ENCODE measurements around the gene RNF169.

The RNF169 gene

DNA sequence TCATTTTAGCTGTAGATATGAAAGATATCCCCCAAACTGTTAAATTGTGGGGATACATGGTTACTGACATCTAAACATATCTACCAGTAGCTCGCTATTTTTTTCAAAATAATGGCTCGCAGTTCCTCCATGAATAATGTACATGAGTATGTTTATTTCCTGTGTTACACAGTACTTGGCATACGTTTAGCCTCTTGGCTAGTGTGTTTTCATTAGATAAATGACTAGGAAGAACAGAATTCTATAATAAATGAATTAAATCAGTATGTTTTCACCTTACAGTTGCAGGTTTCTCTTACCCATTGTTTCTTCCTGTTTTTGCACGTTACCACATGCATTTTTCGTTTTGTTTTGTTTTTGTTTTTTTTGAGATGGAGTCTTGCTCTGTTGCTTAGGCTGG lies 21.8 kb downstream of the RNF169 start:
- no peak for DNase-seq

DNA sequence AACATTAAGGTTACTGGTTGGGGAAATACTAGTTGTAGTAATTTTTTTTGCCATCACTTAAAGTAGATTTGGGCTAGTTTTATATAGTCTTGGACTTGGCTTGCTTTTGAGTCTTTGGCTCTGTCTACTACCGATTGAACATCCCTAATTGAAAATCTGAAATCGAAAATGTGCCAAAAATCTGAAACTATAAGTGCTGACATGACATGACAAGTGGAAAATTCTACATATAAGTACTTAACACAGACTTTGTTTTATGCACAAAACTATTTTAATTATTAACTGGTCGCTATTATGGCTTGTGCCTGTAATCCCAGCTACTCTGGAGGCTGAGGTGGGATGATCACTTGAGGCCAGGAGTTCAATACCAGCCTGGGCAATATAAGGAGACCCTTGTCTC lies 22.5 kb downstream of the RNF169 start:
- DNase-seq = no peak

DNA sequence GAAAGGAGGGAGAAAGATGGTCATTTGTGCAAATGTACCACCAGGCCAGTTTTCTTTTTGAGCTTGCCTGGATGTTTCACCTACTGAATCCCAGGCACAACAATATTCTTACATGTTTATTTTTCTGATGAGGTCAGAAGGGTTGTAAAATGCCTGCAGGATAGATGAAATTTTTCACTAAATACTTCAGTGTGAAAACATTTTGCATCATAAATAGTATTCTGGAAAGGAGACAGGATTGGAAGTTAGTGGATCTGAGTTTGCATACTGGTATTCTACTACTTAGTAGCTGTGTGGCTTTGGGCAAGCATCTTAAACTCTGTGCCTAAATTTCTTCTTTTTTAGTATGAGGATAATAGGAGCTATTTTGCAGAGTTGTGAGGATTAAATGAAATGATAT lies 24.8 kb downstream of the RNF169 start:
- DNase-seq = no peak

DNA sequence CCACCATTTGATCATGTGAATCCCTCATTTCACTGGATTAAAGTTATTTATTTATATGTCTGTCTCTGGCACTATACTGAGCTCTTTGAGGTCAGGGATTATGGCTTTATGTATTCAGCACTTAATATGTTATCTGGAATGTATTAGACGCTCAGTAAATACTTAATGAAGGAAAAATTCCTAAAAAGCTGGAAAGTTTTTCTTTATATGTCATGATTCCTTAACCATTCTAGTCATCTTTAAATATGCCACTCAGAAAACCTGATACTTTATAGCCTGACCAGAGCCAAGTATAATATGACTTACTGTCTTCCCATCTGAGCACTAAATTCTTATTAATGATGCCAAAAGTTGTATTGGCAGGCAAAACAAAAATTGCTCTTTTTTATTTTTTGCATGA lies 27.1 kb downstream of the RNF169 start:
- no peak for DNase-seq

DNA sequence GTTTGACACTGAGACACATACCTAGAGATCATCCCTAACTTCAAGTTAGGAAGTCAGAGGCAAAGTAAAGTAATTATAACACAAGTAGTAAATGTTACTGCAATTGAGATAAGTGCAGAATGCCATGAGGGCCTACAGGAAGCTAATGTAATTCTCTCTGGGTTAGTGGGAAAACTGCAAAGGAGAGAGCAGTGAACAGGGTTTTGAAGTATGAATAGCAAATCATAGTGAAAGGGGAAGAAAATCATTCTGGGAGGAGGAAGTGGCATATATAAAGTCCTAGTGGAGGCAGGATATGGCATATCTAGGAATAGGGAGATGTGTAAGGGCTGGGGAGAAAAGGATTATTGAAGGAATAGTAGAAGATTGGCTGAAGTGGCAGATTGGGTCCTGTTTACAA lies 27.9 kb downstream of the RNF169 start:
- no peak for DNase-seq

DNA sequence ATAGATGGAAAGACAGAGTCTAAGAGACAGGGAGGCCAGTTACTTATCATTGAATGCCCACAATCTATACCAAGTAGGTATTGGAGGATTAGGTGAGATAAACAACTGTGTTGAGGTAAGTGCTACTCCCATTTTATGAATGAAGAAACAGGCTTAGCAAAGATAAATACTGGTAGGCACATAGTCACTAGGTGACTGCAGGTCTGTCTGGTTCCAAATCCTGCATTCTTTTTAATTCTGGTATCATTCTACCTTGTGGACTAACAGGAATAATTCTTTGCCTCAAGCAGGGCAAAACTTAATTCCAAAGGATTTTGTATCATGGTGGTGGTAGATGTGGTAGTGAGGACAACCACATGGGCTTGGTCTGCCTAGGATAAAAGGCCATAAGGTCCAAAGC lies 28.4 kb downstream of the RNF169 start:
- DNase-seq = no peak

DNA sequence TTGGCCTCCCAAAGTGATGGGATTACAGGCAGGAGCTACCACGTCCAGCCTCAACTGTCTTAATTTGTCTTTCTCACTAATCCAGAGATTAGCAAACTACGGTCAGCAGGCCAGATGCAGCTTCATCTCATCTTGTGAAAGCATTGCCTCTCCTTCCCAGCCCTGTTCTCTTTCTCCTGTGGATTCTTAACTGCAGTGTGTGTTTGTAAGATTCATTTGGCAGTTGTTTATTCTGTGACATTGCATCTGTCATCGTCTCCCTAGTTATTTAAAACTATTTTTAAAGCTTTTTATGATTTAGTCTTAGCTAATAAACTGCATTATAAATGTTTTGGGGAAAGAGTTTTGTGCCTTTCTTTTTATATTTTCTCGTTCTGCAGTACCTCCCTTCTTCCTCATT lies 29.2 kb downstream of the RNF169 start:
- no peak for DNase-seq

DNA sequence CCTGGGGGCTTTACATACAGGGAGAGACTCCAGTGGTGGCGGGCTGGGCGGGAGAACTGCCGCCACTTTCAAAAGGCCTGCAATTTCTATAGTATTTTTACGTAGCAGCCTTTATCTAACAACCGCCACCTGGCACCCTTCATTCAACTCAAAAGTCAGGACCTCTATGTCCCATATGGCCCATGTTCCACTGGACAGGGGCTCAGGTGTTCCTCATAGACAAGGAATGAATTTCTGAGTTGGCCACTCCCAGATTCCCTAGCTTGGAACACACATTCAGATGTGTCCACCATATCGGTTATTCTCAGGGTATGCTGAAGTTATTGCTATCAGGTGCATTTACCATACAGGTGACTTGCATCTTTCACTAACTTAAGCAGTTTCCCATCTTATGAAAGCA lies 29.9 kb downstream of the RNF169 start:
- no peak for DNase-seq

DNA sequence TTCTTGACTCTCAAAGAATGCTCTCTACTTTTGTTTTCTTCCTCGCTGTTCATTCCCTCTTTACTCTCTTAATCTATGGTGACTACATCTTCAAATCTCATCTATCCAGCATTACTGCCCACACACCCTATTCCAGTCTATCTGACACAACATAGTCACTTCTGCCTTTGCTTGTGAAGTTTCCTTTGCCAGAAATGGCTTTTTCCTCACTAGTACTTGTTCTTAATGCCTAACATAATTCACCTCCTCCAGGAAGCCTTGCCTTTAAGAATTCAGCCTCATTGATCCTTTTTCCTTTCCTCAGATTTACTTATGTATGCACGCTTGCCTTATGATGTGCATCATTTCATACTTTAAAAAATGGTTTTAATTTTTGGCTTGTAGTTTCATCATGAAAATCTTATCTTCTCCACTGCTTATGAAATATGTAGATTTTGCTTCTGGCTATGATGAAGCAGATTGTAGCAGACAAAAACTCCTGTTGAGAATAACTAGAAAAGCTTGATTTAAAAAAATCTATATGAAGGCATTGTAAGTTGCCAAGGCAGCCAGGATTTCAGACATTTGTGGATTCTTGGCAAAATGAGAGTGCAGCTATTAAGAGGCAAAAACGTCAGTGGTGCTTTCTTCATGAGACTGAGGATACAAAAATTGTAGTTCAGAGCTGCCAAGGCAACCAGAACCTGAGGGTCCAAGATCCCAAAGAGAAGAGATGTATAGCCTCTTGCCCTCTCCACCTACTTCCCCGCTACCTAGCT lies 31.8 kb downstream of the RNF169 start:
- no peak for DNase-seq

DNA sequence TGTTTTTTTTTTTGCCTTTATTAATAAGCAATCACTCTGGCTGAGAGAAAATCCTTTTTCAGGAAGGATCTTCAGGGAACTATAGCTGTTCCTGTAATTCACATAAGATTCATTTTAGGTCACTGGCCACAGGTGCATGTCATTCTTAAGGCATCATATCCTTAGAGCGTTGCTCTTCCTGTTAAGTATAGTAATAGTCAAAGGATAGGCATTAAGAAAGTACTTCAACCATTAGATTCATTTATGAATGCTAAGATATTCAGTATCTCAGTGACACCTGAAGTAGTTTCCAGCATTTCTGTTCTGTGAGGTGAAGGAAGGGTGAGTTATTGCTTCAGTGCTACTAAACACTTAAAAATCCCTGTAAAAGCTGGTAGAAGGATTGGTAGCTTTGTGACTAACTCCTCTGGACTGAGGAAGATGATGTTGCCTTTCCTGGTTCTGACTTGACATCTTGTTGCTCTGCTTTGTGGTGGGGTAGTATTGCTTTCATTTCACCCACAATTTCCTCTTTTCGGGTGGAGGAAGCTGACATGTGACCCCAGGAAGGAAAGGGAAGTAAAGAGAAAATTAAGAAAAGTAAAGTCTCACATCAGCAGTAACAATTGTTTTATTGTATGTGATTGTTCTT lies 34.7 kb downstream of the RNF169 start:
- DNase-seq = no peak

DNA sequence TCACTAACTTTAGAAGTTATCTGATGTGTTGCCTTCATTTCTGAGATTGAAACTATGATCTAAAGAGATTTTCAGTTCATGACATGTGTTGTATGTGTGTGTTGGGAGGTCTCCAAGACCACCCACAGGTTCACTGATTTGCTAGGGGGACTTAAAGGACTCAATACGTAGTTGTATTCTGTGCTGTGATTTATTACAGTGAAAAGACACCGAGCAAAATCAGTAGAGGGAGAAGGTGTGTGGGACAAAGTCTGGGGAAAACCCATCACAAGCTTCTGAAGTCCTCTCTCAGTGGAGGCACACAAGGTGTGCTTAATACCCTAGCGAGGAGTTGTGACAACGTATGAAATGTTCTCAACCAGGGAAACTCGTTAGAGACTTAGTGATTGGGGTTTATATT lies 35.6 kb downstream of the RNF169 start:
- no peak for DNase-seq

DNA sequence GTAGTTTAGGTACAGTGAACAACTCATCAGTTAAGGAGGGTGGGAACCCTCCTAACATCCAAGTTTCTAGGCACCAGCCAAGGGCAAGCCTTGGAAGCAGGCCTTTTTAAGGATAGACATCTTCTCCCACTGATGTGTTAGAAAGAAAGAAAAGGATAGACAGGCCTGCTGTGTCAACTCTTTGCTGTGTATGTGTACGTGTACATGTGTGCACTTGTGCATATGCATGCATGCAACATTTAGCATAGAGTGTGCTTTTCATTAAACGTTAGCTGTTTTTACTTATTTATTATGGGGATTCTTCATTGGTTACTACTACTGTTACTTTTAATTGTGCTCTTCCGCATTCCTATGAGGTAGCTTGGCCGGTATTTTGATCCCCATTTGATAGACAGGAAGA lies 36.1 kb downstream of the RNF169 start:
- no peak for DNase-seq

DNA sequence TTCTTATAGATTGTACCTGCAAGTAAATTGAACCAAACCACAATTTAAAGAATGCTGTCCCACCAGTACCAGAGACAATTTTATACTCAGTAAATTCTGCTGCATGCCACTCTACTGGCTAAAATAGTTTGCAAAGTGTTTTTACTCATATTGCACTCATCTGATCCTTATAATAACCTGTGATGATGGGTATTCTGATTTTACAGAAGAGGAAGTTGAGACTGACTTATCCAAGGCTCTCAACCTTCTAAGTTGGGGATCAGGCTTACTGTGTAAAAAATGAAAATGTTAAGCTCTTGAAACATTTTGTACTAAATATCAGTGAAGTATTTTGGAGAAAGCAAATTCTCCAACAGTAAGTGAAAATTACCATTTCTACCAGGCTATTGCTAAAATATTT lies 37.9 kb downstream of the RNF169 start:
- DNase-seq = no peak

DNA sequence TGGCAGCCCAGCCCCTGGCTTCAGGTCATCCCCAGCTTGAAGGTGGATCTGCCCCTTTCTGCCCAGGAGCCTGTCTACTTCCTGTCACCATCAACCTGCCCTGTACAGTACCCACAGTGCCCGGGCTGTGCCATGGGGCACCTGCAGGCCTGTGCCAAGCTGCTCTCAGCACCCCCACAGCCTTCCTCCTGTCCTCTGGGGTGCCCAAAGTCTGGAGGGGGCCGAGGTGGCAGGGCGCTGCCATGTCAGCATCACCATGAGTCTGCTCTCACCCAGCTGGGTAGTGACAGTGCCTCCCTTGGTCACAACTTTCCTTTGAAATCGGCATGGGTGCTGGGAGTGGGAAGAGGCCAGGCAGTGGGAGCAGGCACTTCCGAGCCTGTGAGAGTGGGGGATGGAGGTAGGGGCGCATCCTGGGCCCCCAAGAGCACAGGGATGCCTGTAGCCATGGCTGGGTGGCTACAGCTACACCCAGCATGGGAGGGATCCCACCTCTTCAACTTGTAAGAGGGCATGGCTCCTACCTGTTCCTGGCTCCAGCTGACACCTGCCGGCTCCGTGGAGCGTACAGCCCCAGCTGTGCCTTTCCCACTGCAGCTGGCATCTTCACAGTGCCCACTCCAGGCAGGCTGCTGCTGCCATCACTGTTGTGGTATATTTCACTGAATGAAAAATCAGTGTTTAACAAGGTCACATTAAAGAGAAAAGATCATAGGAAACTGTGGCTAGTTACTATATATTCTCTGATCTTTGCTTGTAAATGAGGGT lies 42.9 kb downstream of the RNF169 start:
- DNase-seq = no peak

DNA sequence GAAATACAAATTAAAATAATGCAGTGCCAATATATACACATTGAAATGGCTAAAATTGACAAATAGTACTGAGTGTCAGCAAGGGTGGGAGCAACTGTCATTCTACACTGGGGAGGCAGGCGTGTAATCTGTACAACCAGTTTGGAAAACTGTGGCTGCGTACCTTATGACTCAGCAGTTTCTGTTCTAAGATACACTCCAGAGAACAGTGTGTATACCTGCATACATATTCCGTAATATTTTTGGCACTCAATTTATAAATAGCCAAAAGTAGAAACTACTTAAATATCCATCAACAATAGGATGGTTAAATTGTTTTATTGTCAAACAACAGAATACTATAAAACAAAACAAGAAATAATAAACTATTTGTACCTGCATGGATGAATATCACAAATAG lies 57.6 kb downstream of the RNF169 start:
- DNase-seq = no peak

DNA sequence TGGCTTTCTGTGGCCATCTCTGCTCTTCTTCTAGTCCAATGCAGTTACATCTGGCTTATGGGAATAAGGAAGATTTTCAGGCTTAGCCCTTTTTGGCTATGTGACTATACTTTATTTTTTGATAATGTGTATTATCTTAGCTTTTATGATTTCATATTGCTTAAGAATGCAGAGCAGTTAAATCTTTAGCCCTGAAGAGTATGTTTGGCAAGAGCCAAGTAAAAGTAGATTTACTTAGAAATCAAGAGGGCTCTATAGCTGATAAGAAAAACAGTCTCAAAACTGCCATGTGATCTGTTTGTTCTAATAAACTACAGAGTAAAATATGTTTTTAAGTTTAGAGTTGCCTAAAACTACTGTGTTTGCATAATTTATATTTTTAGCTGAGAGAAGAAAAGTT lies 61.2 kb downstream of the RNF169 start:
- no peak for DNase-seq

DNA sequence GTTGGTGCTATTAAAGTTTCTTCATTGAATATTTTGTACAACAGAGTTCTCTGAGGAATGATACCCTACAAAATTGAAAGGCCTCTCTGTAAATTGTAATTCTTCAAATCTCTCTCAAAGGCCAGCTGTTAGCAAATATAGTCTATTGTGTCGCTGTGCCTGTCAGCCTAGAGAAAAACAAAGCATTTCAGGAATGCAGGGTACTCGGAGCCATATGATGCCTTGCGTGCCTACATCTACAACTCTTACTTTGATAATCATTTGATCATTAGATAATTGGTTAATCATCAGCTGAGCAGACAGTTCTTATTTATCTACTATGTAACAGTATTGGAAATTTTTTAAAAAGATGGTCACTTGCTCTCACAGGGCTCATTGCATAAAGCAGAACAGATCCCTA lies 67.3 kb downstream of the RNF169 start:
- DNase-seq = no peak

DNA sequence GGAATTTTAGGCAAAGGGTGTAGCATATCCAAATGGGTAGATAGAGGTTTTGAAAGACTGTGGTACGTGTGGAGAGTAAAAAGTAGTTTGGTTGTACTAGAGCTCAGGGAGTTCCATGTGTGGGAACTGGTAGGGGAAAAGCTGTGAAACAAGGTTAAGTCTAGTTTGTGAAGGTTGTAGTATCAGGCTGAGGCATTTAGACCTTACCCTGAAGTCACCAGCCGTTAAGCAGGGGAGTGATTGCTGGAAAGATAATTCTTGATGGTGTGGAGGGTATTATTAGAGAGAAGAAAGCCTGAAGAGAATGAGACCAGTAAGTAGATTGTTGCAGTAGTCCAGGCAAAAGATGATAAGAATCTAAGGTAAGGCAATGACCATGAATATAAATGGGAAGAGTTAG lies 68.0 kb downstream of the RNF169 start:
- DNase-seq = no peak

DNA sequence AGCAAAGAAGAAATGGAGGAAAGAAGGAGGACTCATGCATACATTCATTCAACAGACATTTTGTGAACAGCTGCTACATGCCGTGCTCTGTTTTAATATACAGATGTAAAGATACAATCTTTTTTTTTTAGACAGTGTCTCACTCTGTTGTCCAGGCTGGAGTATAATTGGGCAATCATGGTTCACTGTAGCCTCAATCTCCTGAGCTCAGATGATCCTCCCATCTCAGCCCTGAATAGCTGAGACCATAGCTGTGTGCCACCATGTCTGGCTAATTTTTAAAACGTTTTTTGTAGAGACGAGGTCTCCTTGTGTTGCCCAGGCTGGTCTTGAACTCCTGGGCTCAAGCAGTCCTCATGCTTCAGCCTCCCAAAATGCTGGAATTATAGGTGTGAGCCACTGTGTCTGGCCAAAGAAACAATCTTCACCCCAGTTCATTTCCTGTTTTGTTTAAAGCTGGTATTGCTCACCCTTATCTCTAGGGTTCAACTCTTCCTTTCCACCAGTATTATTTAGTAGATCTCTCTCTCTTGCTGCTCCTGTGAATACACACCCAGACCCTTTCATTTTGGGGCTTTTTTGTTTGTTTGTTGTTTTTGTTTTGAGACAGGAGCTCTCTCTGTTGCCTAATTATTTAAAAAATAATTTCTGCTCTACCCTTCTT lies 69.8 kb downstream of the RNF169 start:
- no peak for DNase-seq

DNA sequence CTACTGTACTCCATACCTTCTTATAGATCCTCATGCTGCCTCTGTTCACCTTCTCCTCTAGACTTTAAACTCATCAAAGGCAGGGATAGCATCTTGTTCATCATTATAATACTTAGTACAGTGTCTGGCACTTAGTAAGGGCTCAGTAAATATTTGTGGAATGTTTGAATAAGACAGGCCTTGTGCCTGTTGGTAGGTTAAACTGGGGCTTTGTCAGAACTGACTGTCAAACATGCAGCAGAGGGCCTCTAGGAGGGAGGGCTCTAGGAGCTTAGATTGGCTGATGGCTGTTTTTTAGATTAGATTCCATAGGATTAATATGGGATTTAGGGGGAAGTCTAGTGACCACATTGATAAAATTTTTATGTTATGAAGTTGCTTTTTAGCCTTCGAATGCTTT lies 70.8 kb downstream of the RNF169 start:
- no peak for DNase-seq

DNA sequence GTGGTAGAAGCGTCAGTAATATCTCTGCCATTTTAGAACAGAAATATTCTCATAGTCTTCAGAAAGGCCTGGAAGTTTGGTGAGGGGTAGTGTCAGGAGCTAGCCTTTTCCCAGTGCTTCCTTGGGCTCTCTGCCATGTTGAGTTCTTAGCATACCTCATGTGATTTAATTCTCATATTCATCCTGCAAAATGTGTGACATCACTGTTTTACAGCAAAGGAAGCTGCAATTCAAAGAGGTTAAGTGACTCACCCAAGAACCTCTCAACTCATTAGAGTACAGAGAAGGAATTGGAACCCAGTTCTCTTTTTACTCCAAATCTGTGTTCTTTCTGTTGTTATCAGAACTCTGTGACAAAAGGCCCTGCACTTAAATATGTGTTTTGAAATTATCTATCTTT lies 72.1 kb downstream of the RNF169 start:
- no peak for DNase-seq

DNA sequence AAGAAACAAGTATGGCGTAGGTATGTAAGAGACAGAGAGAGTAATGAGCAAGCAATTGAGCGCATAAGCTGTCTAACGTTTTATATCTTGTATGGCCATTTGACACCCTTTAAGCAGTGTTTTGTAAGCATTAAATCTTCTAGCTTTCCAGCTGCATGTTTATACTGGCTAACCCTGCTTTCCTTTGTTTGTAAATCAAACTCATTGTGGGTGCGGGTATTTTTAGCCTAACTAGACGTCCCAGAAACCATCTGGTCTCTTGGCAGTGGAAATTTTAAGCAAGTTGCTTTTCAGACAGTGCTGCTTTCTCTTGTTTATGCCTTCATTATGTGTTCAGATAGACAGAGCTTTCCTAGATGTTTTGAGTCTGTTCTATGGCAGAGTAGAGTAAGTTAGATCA lies 73.5 kb downstream of the RNF169 start:
- DNase-seq = no peak

DNA sequence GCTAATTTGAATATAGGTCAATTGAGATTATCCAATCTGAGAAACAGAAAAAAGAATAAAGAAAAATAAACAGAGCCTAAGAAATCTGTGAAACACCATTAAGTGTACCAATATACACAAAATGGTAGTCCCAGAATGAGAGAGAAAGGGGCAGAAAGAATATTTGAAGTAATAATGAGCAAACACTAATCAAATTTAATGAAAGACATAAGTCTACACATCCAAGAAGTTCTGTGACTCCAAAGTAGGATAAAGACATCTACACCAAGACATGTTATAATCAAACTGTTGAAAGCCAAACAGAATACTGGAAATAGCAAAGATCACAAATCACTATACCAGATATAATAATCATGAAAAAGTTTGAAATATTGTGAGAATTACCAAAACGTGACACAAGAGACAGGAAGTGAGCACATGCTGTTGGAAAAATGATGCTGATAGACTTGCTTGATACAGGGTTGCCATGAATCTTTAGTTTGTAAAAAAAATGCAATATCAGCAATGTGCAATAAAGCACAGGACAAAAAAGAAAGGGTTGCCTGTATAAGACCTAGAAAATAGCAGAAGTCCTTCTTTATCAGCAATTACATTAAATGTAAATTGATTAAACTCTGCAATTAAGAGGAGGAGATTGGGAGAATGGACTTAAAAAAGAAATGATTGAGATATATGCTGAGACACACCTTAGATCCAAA lies 75.8 kb downstream of the RNF169 start:
- no peak for DNase-seq

All from activated CD8-positive, alpha-beta memory T cell treated with anti-CD3 and anti-CD28 coated beads for 24 hours (primary cell).